Neural progenitor cell (in vitro differentiated cells): ENCODE results near the gene NDP. TPM values are rescaled to one million over a fixed set of nuclear protein-coding genes. Genes with fewer than 3 reads are reported as not detected.

ENCODE experiments used
- DNase-seq: peaks from one replicate; pipeline ENCODE4 v3.0.0-alpha.2; 2016; ENCODE audit warnings: low spot score
- H2AFZ ChIP-seq: fragments of 200-600 bp; sonication (generic); replicated peaks from 2 replicates; pipeline ENCODE4 v1.6.1; 2016; ENCODE audit warnings: antibody characterized with exemption
- H3F3A ChIP-seq: fragments of 200-600 bp; sonication (generic); 2 replicates; pipeline ENCODE4 v1.6.1; 2016; ENCODE audit warnings: antibody characterized with exemption, low read depth
- H3K27ac ChIP-seq: fragments of 200-600 bp; sonication (generic); 2 replicates; pipeline ENCODE4 v1.5.1; 2016; ENCODE audit warnings: mild to moderate bottlenecking
- H3K27me3 ChIP-seq: fragments of 200-600 bp; sonication (generic); 2 replicates; pipeline ENCODE4 v1.6.1; 2016; ENCODE audit warnings: mild to moderate bottlenecking, moderate library complexity
- H3K36me3 ChIP-seq: fragments of 200-600 bp; sonication (generic); 2 replicates; pipeline ENCODE4 v1.5.1; 2016
- H3K4me1 ChIP-seq: fragments of 200-600 bp; sonication (generic); 2 replicates; pipeline ENCODE4 v1.6.1; 2016; ENCODE audit warnings: mixed run types
- H3K4me2 ChIP-seq: fragments of 200-600 bp; sonication (generic); 2 replicates; pipeline ENCODE4 v1.6.1; 2016
- H3K4me3 ChIP-seq: fragments of 200-600 bp; sonication (generic); 2 replicates; pipeline ENCODE4 v1.5.1; 2016
- H3K79me2 ChIP-seq: fragments of 200-600 bp; sonication (generic); 2 replicates; pipeline ENCODE4 v1.6.1; 2016; ENCODE audit warnings: low read depth
- H3K9ac ChIP-seq: fragments of 200-600 bp; sonication (generic); 2 replicates; pipeline ENCODE4 v1.6.1; 2016
- H3K9me3 ChIP-seq: fragments of 200-600 bp; sonication (generic); 2 replicates; pipeline ENCODE4 v1.5.1; 2016; ENCODE audit warnings: low read depth
- H4K20me1 ChIP-seq: fragments of 200-600 bp; sonication (generic); 2 replicates; pipeline ENCODE4 v1.6.1; 2016; ENCODE audit warnings: low read depth
- H3K27ac Mint-ChIP-seq: 3 replicates; pipeline ENCODE4 v1.8.0; 2021; ENCODE audit warnings: mixed read lengths
- H3K27me3 Mint-ChIP-seq: 2 replicates; pipeline ENCODE4 v1.8.0; 2022; ENCODE audit warnings: low read depth, mild to moderate bottlenecking, inconsistent platforms, moderate library complexity, mixed read lengths; ENCODE audit not compliant: insufficient read depth
- H3K36me3 Mint-ChIP-seq: 3 replicates; pipeline ENCODE4 v1.8.0; 2021; ENCODE audit warnings: mixed read lengths
- H3K4me1 Mint-ChIP-seq: 3 replicates; pipeline ENCODE4 v1.8.0; 2021; ENCODE audit warnings: mixed read lengths
- H3K4me3 Mint-ChIP-seq: 3 replicates; pipeline ENCODE4 v1.8.0; 2021; ENCODE audit warnings: mild to moderate bottlenecking, moderate library complexity, mixed read lengths
- H3K9me3 Mint-ChIP-seq: 3 replicates; pipeline ENCODE4 v1.8.0; 2020; ENCODE audit warnings: mixed read lengths
- CTCF ChIP-seq: fragments of 200-600 bp; sonication (generic); IDR thresholded peaks from 2 replicates; pipeline ENCODE4 v1.5.1; 2017; ENCODE audit warnings: antibody characterized with exemption, mild to moderate bottlenecking
- EZH2 ChIP-seq: fragments of 200-600 bp; sonication (generic); IDR thresholded peaks from 2 replicates; pipeline ENCODE4 v1.6.1; 2017; ENCODE audit warnings: antibody characterized with exemption, mild to moderate bottlenecking, moderate library complexity
- EZH2phosphoT487 ChIP-seq: fragments of 200-600 bp; sonication (generic); IDR thresholded peaks from 2 replicates; pipeline ENCODE4 v1.6.1; 2017; ENCODE audit warnings: antibody characterized with exemption
- total RNA-seq: library from RNA; depleted of rRNA; stranded (reverse); fragments of >200 nt; gene quantifications from 2 replicates; pipeline ENCODE4 v1.2.3, GENCODE V29; 2015; ENCODE audit warnings: low replicate concordance

The NDP gene
- total RNA-seq, 1 donor from 2014 or later = 2.5 TPM

- Histone ChIP-seq H3K79me2 (no peaks in the 10 kb centered on the region), H3K4me2 (no peak overlapping the region), H3K27ac (peak overlapping the region; percentile 90), H3K36me3 (no peaks in the 10 kb centered on the region), H3K9ac (no peak overlapping the region), H3K27me3 (no peaks in the 10 kb centered on the region), H3F3A (peaks cover 22% of the 10 kb centered on the region), H3K4me1 (peaks cover 26% of the 10 kb centered on the region), H4K20me1 (no peaks in the 10 kb centered on the region), H3K4me3 (no peak overlapping the region), H2AFZ (no peak overlapping the region), H3K9me3 (no peaks in the 10 kb centered on the region)
- H3K27me3 Mint-ChIP-seq = peaks cover 7% of the 10 kb centered on the region
- TF ChIP-seq EZH2phosphoT487 (no peak), EZH2 (no peak), CTCF (no peak)
- no peaks in the 10 kb centered on the region for H3K36me3 Mint-ChIP-seq
- no peak for DNase-seq
- H3K4me1 Mint-ChIP-seq = peaks cover 22% of the 10 kb centered on the region
- peaks cover 2% of the 10 kb centered on the region for H3K9me3 Mint-ChIP-seq
- H3K4me3 Mint-ChIP-seq = no peak overlapping the region
- no peak overlapping the region for H3K27ac Mint-ChIP-seq
These were observed 4.8 kb downstream of the NDP start for GRCh38 chrX:43968359-43968781.

GRCh38 chrX:43964936-43965335, 8.3 kb downstream of the NDP start:
- TF ChIP-seq EZH2phosphoT487 (no peak), EZH2 (no peak), CTCF (no peak)
- Histone ChIP-seq H3K27ac (no peak overlapping the region), H3K27me3 (no peaks in the 10 kb centered on the region), H3K4me1 (peaks cover 14% of the 10 kb centered on the region), H3K4me2 (no peak overlapping the region), H2AFZ (no peak overlapping the region), H3K36me3 (no peaks in the 10 kb centered on the region), H4K20me1 (no peaks in the 10 kb centered on the region), H3K4me3 (no peak overlapping the region), H3K79me2 (no peaks in the 10 kb centered on the region), H3K9ac (no peak overlapping the region), H3F3A (peaks cover 14% of the 10 kb centered on the region), H3K9me3 (peaks cover 4% of the 10 kb centered on the region)
- Mint-ChIP-seq H3K36me3 (no peaks in the 10 kb centered on the region), H3K27ac (no peak overlapping the region), H3K9me3 (peaks cover 6% of the 10 kb centered on the region), H3K4me1 (peaks cover 8% of the 10 kb centered on the region), H3K27me3 (peaks cover 7% of the 10 kb centered on the region), H3K4me3 (no peak overlapping the region)
- no peak for DNase-seq

- H3K9me3 Mint-ChIP-seq = peaks cover 6% of the 10 kb centered on the region
- peaks cover 4% of the 10 kb centered on the region for H3K9me3 ChIP-seq
These were observed 9.5 kb downstream of the NDP start for GRCh38 chrX:43963726-43964125.

More at GRCh38 chrX:43963726-43964125, 9.5 kb downstream of the NDP start:
- Histone ChIP-seq H3K27ac (no peak overlapping the region), H3F3A (peaks cover 5% of the 10 kb centered on the region), H3K4me3 (no peak overlapping the region), H3K36me3 (no peaks in the 10 kb centered on the region), H3K27me3 (no peaks in the 10 kb centered on the region), H3K4me2 (no peak overlapping the region), H3K9ac (no peak overlapping the region), H3K4me1 (peaks cover 3% of the 10 kb centered on the region), H4K20me1 (no peaks in the 10 kb centered on the region), H3K79me2 (no peaks in the 10 kb centered on the region), H2AFZ (no peak overlapping the region)
- peaks cover 2% of the 10 kb centered on the region for H3K27me3 Mint-ChIP-seq
- TF ChIP-seq CTCF (no peak), EZH2 (no peak), EZH2phosphoT487 (no peak)
- H3K4me1 Mint-ChIP-seq = peaks cover under 1% of the 10 kb centered on the region
- H3K36me3 Mint-ChIP-seq = no peaks in the 10 kb centered on the region
- no peak overlapping the region for H3K27ac Mint-ChIP-seq
- no peak for DNase-seq
- no peak overlapping the region for H3K4me3 Mint-ChIP-seq
